K562 (cell line): ENCODE results near the gene OR51B2. TPM values are rescaled to one million over a fixed set of nuclear protein-coding genes. Genes with fewer than 3 reads are reported as not detected.

ENCODE experiments used
- ATAC-seq: fragments of 200-7000 bp; cut with Tn5 transposase; 3 replicates; pipeline ENCODE4 v1.9.1; 2020; ENCODE audit warnings: moderate library complexity
- BruUV-seq: library from RNA; stranded (reverse); fragments of 400-500 nt; replicated peaks from 2 replicates; lab custom pipeline; 2021; lab: Mats Ljungman, UMichigan
- CTCF ChIA-PET: fragments of 300-600 bp; formaldehyde crosslinking; extraction: SDS; loops from one replicate; lab custom pipeline; 2021; ENCODE audit warnings: low intra/inter-chr PET ratio; lab: Yijun Ruan, JAX
- POLR2A ChIA-PET: fragments of 300-600, 350-650 bp; sonication (Branson Sonifier 250); formaldehyde crosslinking; extraction: SDS; loops from one replicate; lab custom pipeline; 2021; ENCODE audit warnings: antibody characterized with exemption, inconsistent platforms; lab: Yijun Ruan, JAX
- DNase-seq, 4 experiments: peaks; one replicate each; pipeline versions ENCODE4 v3.0.0 to v3.0.0-alpha.2; 2011 to 2018; ENCODE audit warnings: low spot score in 3 of 4, mixed read lengths in 3 of 4; ENCODE audit errors: extremely low read depth in 1 of 4
- FAIRE-seq: peaks from 2 replicates; lab custom pipeline; 2011; peaks lifted over from hg19 to GRCh38; lab: Jason Lieb, UNC
- H2AFZ ChIP-seq: 2 replicates; pipeline ENCODE4 v1.6.0; 2011; ENCODE audit warnings: low read depth, low read length, control low read depth, inconsistent platforms
- H3K27ac ChIP-seq: fragments of 200-600 bp; 3 replicates; pipeline ENCODE4 v1.8.0; 2011; ENCODE audit warnings: low read depth, mild to moderate bottlenecking, control low read depth, inconsistent platforms, low read length, moderate library complexity, mixed read lengths; ENCODE audit errors: extremely low read depth
- H3K27me3 ChIP-seq, 2 experiments: fragments of 300-600 bp in 1 of 2; 2 replicates in 1 of 2; 3 replicates in 1 of 2; pipeline versions ENCODE4 v1.6.0 to v1.8.0; 2011; ENCODE audit warnings: inconsistent platforms in 2 of 2, low read length in 2 of 2, mild to moderate bottlenecking in 1 of 2, mixed read lengths in 1 of 2, moderate library complexity in 1 of 2; ENCODE audit not compliant: control insufficient read depth in 2 of 2, insufficient read depth in 2 of 2
- H3K36me3 ChIP-seq: fragments of 300-600 bp; 3 replicates; pipeline ENCODE4 v1.8.0; 2011; ENCODE audit warnings: mild to moderate bottlenecking, low read length, inconsistent platforms; ENCODE audit not compliant: control insufficient read depth, insufficient read depth
- H3K4me1 ChIP-seq, 2 experiments: fragments of 200-600 bp in 1 of 2; replicated peaks in 1 of 2; 2 replicates in 1 of 2; 3 replicates in 1 of 2; pipeline versions ENCODE4 v1.5.1 to v1.8.0; 2011; ENCODE audit warnings: inconsistent platforms in 2 of 2, low read length in 2 of 2, mild to moderate bottlenecking in 1 of 2, mixed read lengths in 1 of 2, moderate library complexity in 1 of 2; ENCODE audit not compliant: control insufficient read depth in 2 of 2, insufficient read depth in 2 of 2
- H3K4me2 ChIP-seq: 2 replicates; pipeline ENCODE4 v1.6.1; 2011; ENCODE audit warnings: low read length, control low read depth, inconsistent platforms, mixed read lengths; ENCODE audit not compliant: insufficient read depth
- H3K4me3 ChIP-seq: fragments of 200-600 bp; sonication (generic), shearing (Covaris generic); 2 replicates; pipeline ENCODE4 v1.5.1; 2016; ENCODE audit warnings: control low read depth, inconsistent platforms
- H3K79me2 ChIP-seq: fragments of 200-600 bp; 3 replicates; pipeline ENCODE4 v1.8.0; 2011; ENCODE audit warnings: low read length, inconsistent platforms; ENCODE audit not compliant: control insufficient read depth, insufficient read depth
- H3K9ac ChIP-seq, 2 experiments: 2 replicates each; pipeline versions ENCODE4 v1.6.0 to v1.6.1; 2011; ENCODE audit warnings: low read depth in 2 of 2, low read length in 2 of 2, control low read depth in 1 of 2, inconsistent platforms in 1 of 2, mild to moderate bottlenecking in 1 of 2, mixed read lengths in 1 of 2; ENCODE audit not compliant: insufficient read depth in 1 of 2
- H3K9me1 ChIP-seq: one replicate; pipeline ENCODE4 v1.6.0; 2011; ENCODE audit warnings: inconsistent platforms, mild to moderate bottlenecking, low read length, moderate library complexity; ENCODE audit not compliant: control insufficient read depth, insufficient read depth
- H3K9me3 ChIP-seq: replicated peaks from 2 replicates; pipeline ENCODE4 v1.5.1; 2011; ENCODE audit warnings: low read depth, low read length, inconsistent platforms; ENCODE audit not compliant: control insufficient read depth, insufficient read depth
- H4K20me1 ChIP-seq: replicated peaks from 2 replicates; pipeline ENCODE4 v1.6.1; 2011; ENCODE audit warnings: low read length, inconsistent platforms, mixed read lengths; ENCODE audit not compliant: control insufficient read depth, insufficient read depth
- HMGXB4 ChIP-seq: sonication (generic); formaldehyde crosslinking; IDR thresholded peaks from 2 replicates; pipeline ENCODE4 v1.8.1; 2023; ENCODE audit warnings: mild to moderate bottlenecking, missing genetic modification reagents
- HSF4 ChIP-seq: fragments of 250-450 bp; sonication (Bioruptor Pico); IDR thresholded peaks from 2 replicates; pipeline ENCODE4 v2.1.2; 2022; ENCODE audit warnings: mild to moderate bottlenecking, moderate library complexity, borderline replicate concordance
- MAFK ChIP-seq: IDR thresholded peaks from 2 replicates; pipeline ENCODE4 v1.6.1; 2011; ENCODE audit warnings: low read length, improper control_type of control experiment
- NR2C1 ChIP-seq, 2 experiments: fragments of 450-650 bp; IDR thresholded peaks; 2 replicates each; pipeline ENCODE4 v1.6.1; 2017; ENCODE audit warnings: mild to moderate bottlenecking in 2 of 2, antibody characterized with exemption in 1 of 2, inconsistent platforms in 1 of 2, missing compliant biosample characterization in 1 of 2, missing genetic modification characterization in 1 of 2
- NR4A1 ChIP-seq, 2 experiments: fragments of 250-450 bp in 1 of 2; fragments of 450-650 bp in 1 of 2; sonication (Bioruptor Pico) in 1 of 2; IDR thresholded peaks; 2 replicates each; pipeline versions ENCODE4 v1.4.0 to v1.6.1; 2016 to 2020; ENCODE audit warnings: mild to moderate bottlenecking in 2 of 2, missing compliant biosample characterization in 1 of 2, missing genetic modification characterization in 1 of 2, moderate library complexity in 1 of 2
- OTX1 ChIP-seq: fragments of 450-650 bp; formaldehyde crosslinking; IDR thresholded peaks from 2 replicates; pipeline ENCODE4 v1.4.0; 2022; ENCODE audit warnings: mild to moderate bottlenecking
- PBX2 ChIP-seq, 2 experiments: IDR thresholded peaks in 1 of 2; conservative IDR thresholded peaks in 1 of 2; 2 replicates each; pipeline ENCODE4 v1.6.1; 2016; ENCODE audit warnings: low read depth in 2 of 2, mild to moderate bottlenecking in 1 of 2, missing compliant biosample characterization in 1 of 2, missing genetic modification characterization in 1 of 2, moderate library complexity in 1 of 2
- RFX1 ChIP-seq: fragments of 450-650 bp; IDR thresholded peaks from 2 replicates; pipeline ENCODE4 v1.6.1; 2016; ENCODE audit warnings: mild to moderate bottlenecking, moderate library complexity
- TEAD2 ChIP-seq: fragments of 450-650 bp; IDR thresholded peaks from 2 replicates; pipeline ENCODE4 v1.6.1; 2016; ENCODE audit warnings: missing genetic modification characterization, control low read depth, missing compliant biosample characterization
- ZKSCAN3 ChIP-seq: fragments of 250-450 bp; sonication (Bioruptor Pico); IDR thresholded peaks from 2 replicates; pipeline ENCODE4 v1.4.0; 2020
- ZNF592 ChIP-seq: fragments of 450-650 bp; IDR thresholded peaks from 2 replicates; pipeline ENCODE4 v1.6.1; 2017; ENCODE audit warnings: antibody characterized with exemption, mild to moderate bottlenecking
- in situ Hi-C: fragments of 300-500 bp; cut with MboI; formaldehyde crosslinking; loops from 4 replicates; pipeline ENCODE4 v1.15.0; 2018; ENCODE audit warnings: inconsistent platforms, mixed read lengths
- intact Hi-C: fragments of 100-400 bp; cut with micrococcal nuclease; formaldehyde crosslinking; loops from 2 replicates; pipeline ENCODE4 v1.14.2; 2022
- polyA plus RNA-seq, 8 experiments: library from polyadenylated mRNA; depleted of rRNA in 4 of 8; stranded (reverse) in 5 of 8; unstranded in 3 of 8; fragments of >200 nt; fragmentation: Nextera tagmentation in 2 of 8; fragmentation: Illumina TruSeq in 1 of 8; extraction: Ambion mirVana in 2 of 8; extraction: Trizol in 1 of 8; gene quantifications; 2 replicates each; pipeline versions ENCODE4 v1.2.1 to v1.2.3, GENCODE V29; 2011 to 2014; ENCODE audit warnings: inconsistent platforms in 1 of 8, missing spikeins in 1 of 8
- total RNA-seq, 7 experiments: library from RNA; depleted of rRNA in 6 of 7; stranded (reverse); fragments of >200 nt in 6 of 7; fragmentation: Illumina TruSeq in 2 of 7; extraction: Trizol in 2 of 7; gene quantifications; 2 replicates each; pipeline versions ENCODE4 v1.2.1 to v1.2.3, GENCODE V29; 2011 to 2021; ENCODE audit warnings: low replicate concordance in 1 of 7

OR51B2 gene
- total and polyA plus RNA-seq, 9 of the 15 experiments (the other 6 are each of a cell fraction or from before 2014, with no cell fraction given) = 0.38 to 6.6 (median 4.0) TPM

- TF ChIP-seq HMGXB4 (CRISPR knock-in tag) (no peak), ZKSCAN3 (no peak), OTX1 (CRISPR knock-in tag) (no peak), NR4A1 (CRISPR knock-in tag; IDR thresholded peaks at IDR 0.05) (no peak), NR4A1 (tag; IDR thresholded peaks at IDR 0.05) (peak; percentile 31; the same call in 1 of the 2 replicates), NR2C1 (IDR thresholded peaks at IDR 0.05) (peak; percentile 60), NR2C1 (tag; IDR thresholded peaks at IDR 0.05) (peak; percentile 76)
These were observed 41.5 kb downstream of the OR51B2 start (continued) for GRCh38 chr11:5282628-5283027.

GRCh38 chr11:5281596-5281995, 42.5 kb downstream of the OR51B2 start:
- ATAC-seq (no peak), FAIRE-seq (no peak), DNase-seq (no peak)
- Histone ChIP-seq H3K4me1 (peaks cover 30 to 91% of the 10 kb centered on the region in 2 experiments), H3K36me3 (peaks cover 55% of the 10 kb centered on the region), H3K27me3 (no peaks in the 10 kb centered on the region), H3K9ac (0 out of 4 replicates have a peak overlapping the region, but pooled peaks of 1 of the 2 experiments have one; percentile 3), H3K9me3 (no peaks in the 10 kb centered on the region), H3K4me2 (peak overlapping the region; percentile 27; the same call in 1 of the 2 replicates), H4K20me1 (no peaks in the 10 kb centered on the region), H3K79me2 (peaks cover 89% of the 10 kb centered on the region), H3K9me1 (no peaks in the 10 kb centered on the region), H2AFZ (no peak overlapping the region), H3K27ac (peak overlapping the region; percentile 51), H3K4me3 (no peak overlapping the region)
- no TSS peak for BruUV-seq
- ChIA-PET CTCF (no interaction called here), POLR2A (interaction anchor here (0.9 to 7.3 kb wide), 7 partner anchors 8 to 224 kb away, joined by 3 to 55 read pairs (median 7); partner anchors contain the start of genes HBE1 and HBG1)
- intact Hi-C loops = loop anchor here (10.0 kb wide), 2 partner anchors 223 to 313 kb away; partner anchors contain the start of genes TRIM6 and UBQLN3
- in situ Hi-C loops = no loop called here
- TF ChIP-seq MAFK (no peak), RFX1 (peak; percentile 12; the same call in 1 of the 2 replicates), PBX2 (CRISPR knock-in tag; IDR thresholded peaks at IDR 0.05; ENCODE audit: low read depth) (no peak), PBX2 (tag; conservative IDR thresholded peaks at IDR 0.05; ENCODE audit: low read depth) (0 out of 2 replicates have a peak, but pooled peaks have one; percentile 32), ZNF592 (0 out of 2 replicates have a peak, but pooled peaks have one; percentile 37), TEAD2 (tag) (no peak), HSF4 (CRISPR knock-in tag) (peak; percentile 27; the same call in 1 of the 2 replicates)
